DMS 273 treated with DMSO at 0.1 percent for 48 hours (cell line): ENCODE results near the gene C9.
"Not testable (repeated sequence)": the region's sequence is repeated elsewhere in the genome, so short reads cannot be mapped to it uniquely, and the experiment has no call there.

ENCODE experiments used
- DNase-seq: peaks from one replicate; lab custom pipeline; 2025; lab: John Stamatoyannopoulos, UW

The C9 gene

DNA sequence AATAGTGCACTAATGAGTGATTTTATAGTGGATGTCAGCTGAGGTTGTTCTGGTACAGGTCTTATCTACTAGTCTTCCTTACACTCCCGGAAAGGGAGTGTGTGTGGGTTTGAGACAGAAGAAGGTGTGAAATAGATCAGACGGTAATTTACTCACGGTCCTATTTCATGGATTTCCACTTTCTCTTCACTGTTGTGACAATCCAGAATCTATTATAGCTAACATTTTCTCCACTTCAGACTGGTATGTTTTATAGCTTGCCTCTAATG lies 7.0 kb upstream of the C9 start:
- DNase-seq, result no peak

DNA sequence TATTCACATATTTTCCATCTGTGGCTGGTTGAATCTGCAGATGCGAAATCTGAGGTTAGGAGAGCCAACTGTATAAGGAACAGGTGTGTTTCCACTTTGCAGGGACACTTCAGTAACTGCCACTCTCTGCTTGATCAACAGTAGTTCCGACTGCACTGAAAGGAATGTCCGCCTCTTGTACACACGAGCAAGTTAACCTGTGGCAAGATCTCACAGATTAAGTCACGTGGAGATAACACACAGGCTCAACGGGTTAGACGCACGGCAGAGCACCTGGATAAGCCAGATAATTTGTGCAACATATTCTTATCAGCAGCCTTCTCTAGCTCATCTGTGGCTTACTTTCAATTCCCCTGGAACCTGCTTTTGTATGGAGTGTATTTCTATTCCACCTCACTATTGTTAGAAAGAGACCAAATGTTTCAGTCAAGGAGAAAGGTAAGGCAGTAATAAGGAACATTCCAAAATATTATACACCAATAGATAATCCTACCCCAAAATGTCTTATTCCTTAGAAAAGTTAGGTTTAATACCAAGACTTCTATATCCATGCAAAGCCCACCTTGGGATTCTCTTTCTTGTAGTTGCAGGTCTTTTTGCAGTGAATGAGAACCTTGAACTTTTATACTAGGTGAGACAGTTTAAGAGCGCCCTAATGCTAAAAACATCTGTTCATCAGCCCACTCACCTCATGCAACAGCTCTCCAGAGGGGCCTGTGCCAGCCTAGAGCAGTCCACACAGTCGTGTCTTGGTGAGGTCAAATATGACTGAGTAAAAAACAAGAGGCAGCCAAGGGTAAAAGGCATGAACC lies 6.5 kb upstream of the C9 start:
- no peak for DNase-seq

DNA sequence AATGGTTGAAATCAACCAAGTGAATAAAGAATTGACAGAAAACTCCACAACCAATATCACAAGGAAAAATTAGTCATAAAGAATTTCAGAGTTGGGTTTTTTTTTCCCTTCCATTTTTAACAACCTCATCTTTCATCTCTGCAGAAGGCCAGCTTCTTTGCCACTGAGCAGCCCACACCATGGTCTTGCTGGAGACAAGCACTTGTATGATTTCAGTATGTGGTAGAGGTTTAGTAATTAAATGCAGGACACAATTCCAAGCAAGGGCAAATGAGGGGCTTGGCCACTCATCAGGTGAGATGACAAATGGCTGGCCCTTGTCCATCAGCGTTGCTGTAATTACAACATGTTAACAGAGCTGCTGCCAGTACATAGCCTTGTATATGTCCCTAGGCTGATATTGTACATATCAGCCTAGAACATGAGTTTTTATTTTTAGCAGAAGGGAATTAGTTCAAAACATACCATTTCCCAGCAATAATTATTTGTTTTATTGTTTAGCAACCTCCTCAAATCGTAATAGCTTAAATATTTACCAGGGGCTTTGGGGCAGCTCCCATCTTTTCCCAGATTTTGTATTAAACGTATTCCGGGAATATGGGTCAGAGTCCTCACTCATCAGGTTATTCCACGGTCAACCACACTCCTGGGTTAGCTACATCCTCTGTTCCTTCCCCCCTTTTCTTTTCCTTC lies 5.0 kb upstream of the C9 start:
- DNase-seq, result no peak

DNA sequence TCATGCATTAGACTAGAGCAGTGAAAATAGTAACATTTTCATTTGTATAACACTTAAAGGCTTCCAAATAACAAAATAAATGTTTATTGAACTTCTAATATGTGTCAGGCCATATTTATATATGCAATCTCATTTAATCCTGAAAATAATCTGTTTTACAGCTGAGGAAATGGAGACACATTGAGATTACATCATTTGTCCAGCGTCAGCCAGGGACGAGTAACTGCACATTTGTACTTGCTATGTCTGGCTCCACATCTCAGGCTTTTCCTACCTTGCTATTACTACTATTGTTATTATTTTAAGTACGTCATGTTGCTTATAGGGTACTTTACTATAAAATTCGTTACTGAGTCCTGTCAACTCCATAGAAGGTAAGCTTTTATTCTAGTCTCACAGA lies 3.8 kb upstream of the C9 start:
- DNase-seq, result no peak

DNA sequence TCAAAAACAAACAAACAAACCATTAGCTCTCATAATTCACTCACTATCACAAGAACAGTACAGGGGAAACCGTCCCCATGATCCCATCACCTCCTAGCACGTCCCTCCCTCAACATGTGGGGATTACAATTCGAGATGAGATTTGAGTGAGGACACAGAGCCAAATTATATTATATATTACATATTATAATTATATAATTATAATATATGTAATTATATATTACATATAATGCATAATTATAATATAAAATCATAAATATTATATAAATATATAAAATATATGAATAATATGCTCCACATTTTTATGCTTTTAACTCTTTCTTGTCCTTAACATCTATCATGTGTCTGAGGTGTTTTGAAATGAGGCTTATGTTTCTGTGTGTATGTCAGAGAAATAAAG lies 3.4 kb upstream of the C9 start:
- no peak for DNase-seq

DNA sequence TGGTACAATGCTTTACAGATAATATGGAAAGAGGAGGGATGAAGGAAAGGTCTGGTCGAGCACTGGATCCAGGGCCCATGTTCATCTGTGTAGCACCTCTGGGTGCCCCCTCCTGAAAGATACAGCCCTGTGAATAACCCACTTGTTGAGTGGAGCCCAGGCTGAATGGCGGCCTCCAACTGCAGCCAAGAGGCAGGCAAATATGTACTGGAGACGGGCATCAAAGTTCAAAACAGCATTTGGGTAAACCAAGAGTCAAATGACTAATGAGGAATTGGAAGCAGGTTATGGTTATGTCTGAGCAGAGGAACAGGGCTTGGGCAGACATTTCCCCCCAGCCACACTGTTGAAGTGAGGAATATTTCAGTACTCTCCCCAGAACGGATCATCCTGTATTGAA lies 1.1 kb downstream of the C9 start:
- DNase-seq, result no peak

DNA sequence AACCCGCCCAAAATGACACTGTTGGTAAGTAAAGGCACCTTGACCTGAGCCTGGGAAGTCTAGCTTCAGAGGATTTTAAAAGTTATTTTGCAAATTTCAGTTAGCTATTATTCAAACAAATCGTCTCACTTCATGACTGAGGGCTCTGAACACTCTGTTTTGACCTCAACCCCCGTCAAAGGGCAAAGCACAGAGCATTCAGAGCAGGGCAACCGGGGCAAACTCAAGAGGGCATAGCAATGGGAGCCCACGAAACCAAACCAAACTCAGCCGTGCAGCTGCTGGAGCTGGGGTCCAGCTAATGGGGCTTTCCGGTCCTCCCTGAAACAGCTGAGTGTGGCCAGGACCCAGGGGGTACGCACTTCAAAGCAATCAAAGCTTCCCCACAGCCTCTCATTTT lies 1.6 kb downstream of the C9 start:
- DNase-seq, result no peak

DNA sequence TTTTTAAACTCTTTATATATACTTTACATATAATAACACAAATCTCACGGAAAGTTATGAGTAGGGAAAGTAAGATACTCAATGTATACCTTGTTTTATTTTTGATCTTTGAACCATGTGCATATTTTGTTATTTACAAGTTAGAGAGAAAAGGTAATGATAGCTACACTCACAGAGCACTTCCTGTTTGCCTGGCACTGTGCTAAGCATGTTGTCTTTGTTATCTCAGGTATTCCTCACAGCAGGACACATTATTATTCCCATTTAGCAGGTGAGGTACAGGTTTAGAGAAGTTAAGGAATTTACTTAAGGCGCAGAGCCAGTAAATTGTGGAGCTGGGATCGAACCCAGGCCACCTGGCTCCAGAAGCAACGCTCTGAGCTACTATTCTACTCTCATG lies 3.0 kb downstream of the C9 start:
- no peak for DNase-seq

DNA sequence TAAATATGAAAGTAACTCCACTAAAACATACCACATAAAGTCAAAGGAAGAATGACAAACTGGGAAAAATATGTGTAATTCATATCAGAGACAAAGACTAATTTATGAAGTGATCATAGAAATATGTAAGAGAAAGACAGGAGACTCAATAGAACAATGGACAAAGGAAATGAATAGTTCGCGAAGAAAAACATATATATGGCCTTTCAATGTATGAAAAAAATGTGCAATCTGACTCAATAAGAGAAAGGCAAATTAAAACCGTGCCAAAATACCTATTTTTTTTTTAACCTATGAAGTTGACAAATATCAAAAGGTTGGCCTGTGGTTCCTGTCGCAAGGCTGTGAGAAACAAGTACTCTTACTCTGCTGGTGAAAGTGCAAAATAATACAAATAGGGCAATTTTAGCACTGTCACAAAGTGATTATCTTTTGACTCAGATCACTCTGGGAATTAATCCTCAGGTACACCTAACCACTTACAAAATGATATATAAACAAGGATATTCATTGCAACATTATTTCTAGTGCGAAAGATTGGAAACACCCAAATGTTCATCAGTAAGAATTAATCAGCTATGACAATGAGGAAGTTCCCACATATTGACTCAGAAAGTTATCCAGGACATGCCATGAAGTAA lies 3.7 kb downstream of the C9 start:
- DNase-seq, result no peak

DNA sequence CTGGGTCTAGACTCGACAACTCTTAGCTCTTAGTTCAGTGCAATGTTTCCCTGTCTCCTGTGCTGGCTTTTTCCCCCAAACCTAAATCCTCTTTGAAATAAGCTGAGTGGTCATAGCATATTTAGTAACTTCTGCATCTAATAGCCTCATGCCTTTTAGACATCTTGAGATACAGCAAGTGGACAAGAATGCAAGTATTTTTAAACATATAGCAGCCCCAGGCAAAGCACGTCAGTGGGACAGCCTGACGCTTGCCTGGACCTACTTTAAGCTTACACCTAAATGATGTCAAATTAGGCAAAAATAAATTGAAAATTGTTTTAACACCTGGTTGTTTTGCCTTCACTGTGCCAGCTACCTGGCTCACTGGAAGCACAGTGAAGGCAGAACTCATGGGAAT lies 8.0 kb downstream of the C9 start:
- DNase-seq, result no peak

DNA sequence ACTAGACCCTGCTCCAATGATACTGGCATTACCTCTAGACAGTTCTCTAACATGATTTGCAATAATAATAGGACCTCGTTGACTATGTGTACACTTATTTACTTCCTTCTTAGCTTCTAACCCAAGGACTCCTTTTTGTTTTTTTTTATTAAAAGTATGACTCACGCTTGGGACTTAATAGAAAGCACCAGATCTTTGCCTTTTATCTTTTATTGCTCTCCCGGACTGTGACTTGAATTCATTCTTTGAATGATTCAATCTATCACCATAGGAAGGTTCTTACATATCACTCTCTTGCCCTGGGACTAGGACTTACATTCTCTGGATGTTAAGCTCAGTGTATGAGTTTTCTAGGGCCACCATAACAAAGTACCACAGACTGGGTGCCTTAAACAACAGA lies 9.0 kb downstream of the C9 start:
- no peak for DNase-seq

DNA sequence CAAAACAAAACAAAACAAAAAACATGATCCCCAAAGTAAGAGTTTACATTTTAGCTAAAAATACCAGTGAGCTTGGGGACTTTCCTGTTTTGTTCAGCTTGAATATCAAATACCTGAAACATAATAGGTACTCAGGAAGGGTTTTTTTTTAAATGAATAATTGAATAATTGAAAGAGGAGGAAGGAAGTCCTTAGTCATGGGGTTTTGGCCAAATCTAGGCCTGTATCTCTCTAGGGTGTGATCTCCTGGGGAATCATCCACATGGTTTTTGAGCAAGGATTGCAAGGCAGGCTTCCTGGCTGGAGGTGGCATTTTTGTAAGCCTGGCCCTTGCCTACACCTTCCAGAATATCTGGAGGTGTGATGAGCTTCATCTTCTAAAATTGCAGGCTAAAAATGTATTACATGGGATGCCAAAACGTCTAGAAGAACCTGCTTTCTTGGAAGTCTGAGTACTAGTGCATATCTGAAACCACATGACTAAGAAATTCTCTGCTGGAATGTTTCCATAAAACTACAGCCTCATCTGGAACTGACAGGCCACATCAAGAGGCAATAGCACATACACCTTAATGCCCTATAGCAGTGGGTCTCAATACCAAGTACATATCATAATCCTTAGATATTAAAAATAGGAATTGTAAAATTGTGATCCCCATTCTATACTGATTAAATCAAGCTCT lies 10.4 kb downstream of the C9 start:
- DNase-seq, result no peak

DNA sequence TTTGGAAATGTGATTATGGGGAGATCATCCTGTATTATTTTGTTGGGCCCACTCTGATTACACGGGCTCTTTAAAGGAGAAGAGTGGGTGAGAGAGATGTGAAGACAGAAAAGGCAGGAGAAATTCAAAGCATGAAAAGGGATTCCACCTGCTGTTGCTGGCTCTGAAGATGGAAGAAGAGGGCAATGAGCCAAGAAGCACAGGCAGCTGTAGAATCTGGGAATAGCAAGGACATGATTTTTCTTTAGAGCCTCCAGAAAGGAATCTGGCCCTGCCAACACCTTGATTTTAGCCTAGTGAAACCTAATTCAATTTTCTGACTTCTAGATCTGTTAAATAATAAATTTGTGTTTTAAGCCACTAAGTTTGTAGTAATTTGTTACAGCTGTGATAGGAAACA lies 11.3 kb downstream of the C9 start:
- no peak for DNase-seq

DNA sequence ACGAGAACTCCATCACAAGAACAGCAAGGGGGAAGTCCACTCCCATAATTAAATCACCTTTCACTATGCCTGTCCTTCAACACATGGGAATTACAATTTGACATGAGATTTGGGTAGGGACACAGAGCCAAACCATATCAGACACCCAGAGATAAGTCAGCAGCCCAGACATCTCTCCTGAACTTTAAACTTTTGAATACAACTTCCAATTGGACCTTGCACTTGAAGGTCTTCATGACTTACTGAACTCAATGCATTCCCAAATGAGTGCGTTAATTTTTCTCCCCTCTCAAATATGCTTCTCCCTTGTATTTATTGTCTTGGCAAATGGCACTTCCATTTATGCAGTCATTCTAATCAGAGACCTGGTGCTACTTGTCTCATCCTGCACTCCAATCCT lies 12.1 kb downstream of the C9 start:
- DNase-seq, result no peak

DNA sequence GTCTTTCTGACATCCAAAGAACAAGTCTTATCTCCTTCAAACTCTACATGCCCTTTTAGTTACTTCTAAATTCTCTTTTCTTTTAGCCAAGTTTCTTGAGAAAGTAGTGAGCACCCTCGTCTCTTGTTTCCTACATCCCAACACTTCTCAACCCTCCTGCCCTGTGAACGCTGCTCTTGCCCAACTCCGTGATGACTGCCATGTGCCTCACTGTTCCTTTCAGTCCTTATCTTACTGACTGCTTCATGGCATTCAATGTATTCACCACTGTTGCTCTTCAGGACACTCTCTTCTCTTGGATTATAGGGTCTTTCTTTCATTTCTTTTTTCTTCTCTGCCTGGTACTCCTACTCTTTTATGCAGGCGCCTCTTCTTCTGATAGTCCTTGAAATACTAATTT lies 14.8 kb downstream of the C9 start:
- DNase-seq, result no peak

DNA sequence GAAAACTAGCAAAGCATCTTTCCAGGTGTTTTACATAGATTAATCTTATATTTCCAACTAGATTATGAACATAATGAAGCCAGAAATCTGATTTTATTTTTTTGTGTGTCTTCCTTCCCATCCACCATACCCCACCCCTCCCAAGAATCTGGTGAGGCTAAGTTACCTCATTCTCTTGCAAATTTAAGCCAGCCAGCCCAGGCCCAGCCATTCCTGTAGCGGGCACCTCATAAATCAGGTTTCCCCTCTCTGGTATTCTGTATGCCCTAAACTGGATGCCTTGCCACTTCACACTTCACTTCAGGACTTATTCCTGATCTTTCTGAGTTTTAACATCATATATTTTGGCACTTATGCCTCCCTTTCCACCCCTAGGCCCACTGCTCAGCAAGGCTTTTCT lies 21.8 kb downstream of the C9 start:
- DNase-seq, result no peak

DNA sequence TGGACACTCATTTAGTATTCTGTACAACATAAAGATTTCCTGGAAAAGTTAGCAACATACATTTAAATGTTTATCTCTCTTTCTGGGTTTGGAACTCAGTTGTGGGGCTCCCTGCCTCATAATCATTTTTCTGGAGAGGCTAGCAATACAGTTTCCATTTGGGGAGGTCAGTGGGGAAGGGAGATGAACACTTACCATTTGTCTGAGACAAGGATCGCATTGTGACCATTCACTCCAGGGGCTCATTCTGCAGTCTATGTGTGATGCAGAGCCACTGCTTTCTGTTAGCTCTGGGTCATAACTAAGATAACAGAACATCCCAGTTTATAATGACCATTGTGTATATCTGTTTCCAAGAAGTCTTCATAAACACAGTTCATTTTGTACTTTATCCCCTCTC lies 22.4 kb downstream of the C9 start:
- no peak for DNase-seq

DNA sequence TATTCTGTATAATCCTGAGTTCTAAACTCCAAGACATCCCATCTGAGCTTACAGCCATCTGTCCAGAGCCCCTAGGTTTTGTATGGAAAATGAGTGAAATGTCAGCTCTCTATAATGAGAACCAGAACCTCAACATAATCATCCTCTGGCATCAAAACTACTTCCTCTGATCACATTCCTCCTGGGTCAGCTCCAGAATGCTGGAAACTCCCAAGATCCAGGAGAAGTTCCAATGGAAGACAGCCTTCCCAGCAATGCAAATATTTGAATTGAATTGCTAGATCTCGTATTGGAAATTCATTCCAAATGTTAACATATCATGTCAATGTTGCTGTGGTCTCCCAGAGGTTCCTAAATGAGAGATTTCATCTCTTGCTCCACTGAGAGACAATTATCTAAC lies 23.8 kb downstream of the C9 start:
- DNase-seq, result no peak

DNA sequence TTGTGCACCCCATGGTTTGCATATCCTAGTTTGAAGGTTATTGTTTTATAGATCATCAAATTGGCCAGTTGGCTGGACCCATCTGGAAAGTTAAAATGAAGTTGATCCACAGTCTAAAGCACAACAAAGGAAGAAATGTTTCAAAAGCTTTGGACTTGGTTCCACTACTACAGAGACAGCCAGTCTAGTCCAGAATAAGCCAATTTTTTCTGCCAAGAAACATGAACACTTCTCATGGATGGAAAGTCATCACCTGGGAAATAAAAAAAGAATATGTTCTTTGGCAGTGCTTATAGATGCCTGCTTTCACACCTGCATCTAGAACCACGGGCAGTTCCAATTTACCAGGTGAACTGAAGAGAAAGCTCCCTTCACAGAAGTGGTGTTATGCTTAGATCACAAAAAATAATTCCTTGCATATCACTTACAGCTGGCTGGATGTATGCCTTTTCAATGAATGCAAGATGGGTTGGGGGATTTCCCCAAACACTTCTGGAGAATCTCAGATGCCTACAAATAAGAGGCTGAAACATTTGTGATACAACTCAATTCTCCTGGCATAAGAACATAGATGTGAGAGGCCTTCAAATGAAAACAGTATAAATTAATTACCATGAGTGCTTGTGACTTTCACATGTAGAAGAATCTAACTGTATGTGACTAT lies 26.9 kb downstream of the C9 start:
- DNase-seq, result no peak

DNA sequence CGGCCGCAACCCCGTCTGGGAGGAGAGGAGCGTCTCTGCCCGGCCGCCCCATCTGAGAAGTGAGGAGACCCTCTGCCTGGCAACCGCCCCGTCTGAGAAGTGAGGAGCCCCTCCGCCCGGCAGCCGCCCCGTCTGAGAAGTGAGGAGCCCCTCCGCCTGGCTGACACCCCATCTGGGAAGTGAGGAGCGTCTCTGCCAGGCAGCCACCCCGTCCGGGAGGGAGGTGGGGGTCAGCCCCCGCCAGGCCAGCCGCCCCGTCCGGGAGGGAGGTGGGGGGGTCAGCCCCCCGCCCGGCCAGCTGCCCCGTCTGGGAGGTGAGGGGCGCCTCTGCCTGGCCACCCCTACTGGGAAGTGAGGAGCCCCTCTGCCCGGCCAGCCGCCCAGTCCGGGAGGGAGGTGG lies 30.0 kb downstream of the C9 start:
- not testable (repeated sequence) for DNase-seq

DNA sequence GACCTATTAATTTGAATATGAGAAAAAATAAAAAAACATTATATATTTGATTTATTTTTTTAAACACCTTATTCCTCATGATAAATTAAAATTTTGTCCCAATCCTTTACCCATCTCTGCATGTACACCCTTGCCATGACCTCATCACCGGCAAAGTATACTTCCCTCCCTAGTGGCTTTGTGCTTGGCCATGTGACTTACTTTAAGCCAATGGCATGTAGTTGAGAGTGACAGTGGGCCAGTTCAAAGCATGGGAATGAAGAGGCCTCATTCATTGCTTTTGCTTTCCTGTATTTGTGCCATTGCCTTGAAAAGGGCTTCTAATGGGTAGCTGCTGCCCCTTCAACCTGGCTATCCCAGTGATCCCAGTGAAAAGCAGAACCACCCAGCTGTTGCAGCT lies 31.2 kb downstream of the C9 start:
- DNase-seq, result no peak

DNA sequence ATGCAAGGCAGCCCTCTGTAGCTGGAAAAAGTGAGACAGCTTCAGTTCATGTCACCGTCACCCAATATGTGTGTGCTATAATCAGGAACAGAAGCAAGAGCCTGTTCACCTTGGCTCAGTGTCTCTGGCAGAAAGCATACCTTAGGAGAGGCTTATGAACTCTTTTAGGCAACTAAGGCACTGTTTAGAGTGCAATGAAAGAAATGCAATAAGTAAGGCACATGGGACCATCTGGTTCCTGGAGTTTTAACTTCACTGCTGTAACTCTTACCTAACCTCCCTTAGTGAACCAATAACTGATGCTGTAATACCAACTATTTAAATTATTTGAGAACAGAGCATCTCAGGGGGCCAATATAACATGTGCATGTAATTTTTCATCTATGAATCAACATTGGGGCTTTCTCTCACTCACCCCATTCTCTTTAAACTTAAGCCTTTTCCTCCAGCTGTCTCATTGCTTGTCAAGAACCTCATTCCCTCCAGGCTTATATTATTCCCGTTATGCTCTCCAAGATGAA lies 32.4 kb downstream of the C9 start:
- DNase-seq, result no peak
